Adrenal gland (tissue), 12 donors: ENCODE data around the gene DNAJB4. TPM values are rescaled to one million over a fixed set of nuclear protein-coding genes. Genes with fewer than 3 reads are reported as not detected.

Experiments
- DNase-seq, 7 donors: peaks; one replicate each; pipeline ENCODE4 v3.0.0-alpha.2; 2019 to 2020
- H3K27ac ChIP-seq, 5 donors: fragments of 200-600 bp; sonication (generic) in 4 of 5; 1 replicate in 3 of 5; 2 replicates in 2 of 5; pipeline versions ENCODE4 v1.5.1 to v1.8.0; 2016 to 2020; ENCODE audit warnings: mild to moderate bottlenecking in 1 of 5
- H3K27me3 ChIP-seq: fragments of 200-600 bp; 2 replicates; pipeline ENCODE4 v1.8.0; 2021
- H3K36me3 ChIP-seq, 2 donors: fragments of 200-600 bp; replicated peaks in 1 of 2; 1 replicate in 1 of 2; 2 replicates in 1 of 2; pipeline versions ENCODE4 v1.5.1 to v1.8.0; 2018 to 2022
- H3K4me1 ChIP-seq, 2 donors: fragments of 200-600 bp; replicated peaks in 1 of 2; 1 replicate in 1 of 2; 2 replicates in 1 of 2; pipeline versions ENCODE4 v1.5.1 to v1.8.0; 2018 to 2021
- H3K4me3 ChIP-seq, 4 donors: fragments of 200-600 bp; sonication (generic) in 3 of 4; one replicate each; pipeline ENCODE4 v1.5.1; 2016 to 2018
- H3K9me3 ChIP-seq, 3 donors: fragments of 200-600 bp; sonication (generic) in 1 of 3; replicated peaks in 1 of 3; 1 replicate in 2 of 3; 2 replicates in 1 of 3; pipeline versions ENCODE4 v1.5.1 to v1.8.0; 2016 to 2021
- CTCF ChIP-seq, 6 experiments: fragments of 450-650 bp in 4 of 6; fragments of 200-600 bp in 2 of 6; sonication (generic) in 1 of 6; IDR thresholded peaks; 1 replicate in 5 of 6; 2 replicates in 1 of 6; pipeline versions ENCODE4 v1.5.1 to v1.8.0; 2016 to 2021; ENCODE audit warnings: antibody characterized with exemption in 6 of 6, mild to moderate bottlenecking in 2 of 6, moderate library complexity in 1 of 6
- POLR2A ChIP-seq, 2 donors: fragments of 450-650 bp; IDR thresholded peaks; one replicate each; pipeline ENCODE4 v1.6.1; 2017; ENCODE audit warnings: antibody characterized with exemption in 2 of 2, mild to moderate bottlenecking in 2 of 2, moderate library complexity in 1 of 2
- WGBS, 4 donors: extraction: QIAGEN DNeasy Blood & Tissue Kit in 2 of 4; methylation state at CpG; one replicate each; pipeline versions ENCODE4 v1.1.5 to v1.1.7; 2013 to 2017; 5-methylcytosine and 5-hydroxymethylcytosine counted together
- intact Hi-C, 2 donors: fragments of 100-400 bp; cut with DNase I; formaldehyde crosslinking; loops; one replicate each; pipeline versions ENCODE4 v1.14.1 to v1.15.0; 2022 to 2023
- polyA plus RNA-seq, 3 donors: library from polyadenylated mRNA; stranded (reverse); fragments of 200-250 nt in 2 of 3; fragments of 350-450 nt in 1 of 3; fragmentation: Illumina TruSeq in 1 of 3; extraction: RNeasy Lipid Tissue Mini Kit (QIAGEN cat#74804) in 1 of 3; gene quantifications; one replicate each; pipeline ENCODE4 v1.2.3, GENCODE V29; 2013 to 2014
- total RNA-seq, 9 donors: library from RNA; depleted of rRNA in 4 of 9; stranded (reverse); fragments of >200 nt in 4 of 9; fragments of 120-200 nt in 1 of 9; fragmentation: NEBNext Ultra II Directional in 1 of 9; extraction: Animal tissue kit (Norgen Biotek cat#: 25700) in 1 of 9; gene quantifications; one replicate each; pipeline versions ENCODE4 v1.1.0 to v1.2.4, GENCODE V29; 2013 to 2023
- donor health status: healthy with polysubstance abuse.
- donor health status: Bipolar disorder and iron deficiency.
- donor health status: DM: yes; HTN: yes; CAD: no.
- donor health status: DM: no; HTN: no; CAD: no.
- donor health status: DM: no; HTN: no; CAD: no.
- donor health status: DM: yes; HTN: yes; CAD: no.

The DNAJB4 gene
- total and polyA plus RNA-seq, 12 donors = 31.8 to 182 (median 68.8) TPM

GRCh38 chr1:77976433-77977076, 28.2 kb upstream of the DNAJB4 start:
- peaks cover 24 to 57% of the 10 kb centered on the region in 2 donors for H3K4me1 ChIP-seq
- WGBS, 4 donors = 52 to 61% (median 57%) methylated on average over 13 of the region's 13 CpGs

GRCh38 chr1:77977989-77978292, 26.8 kb upstream of the DNAJB4 start:
- WGBS, 4 donors = 0% methylated on average over 5 of the region's 5 CpGs
- peak overlapping the region; percentile 8 to 84 (median 40) for H3K4me3 ChIP-seq
- peaks cover 24 to 58% of the 10 kb centered on the region in 2 donors for H3K4me1 ChIP-seq
- no peak for DNase-seq
- H3K27me3 ChIP-seq = no peaks in the 10 kb centered on the region
- TF ChIP-seq CTCF (IDR thresholded peaks at IDR 0.05) = no peak
- peak in 1 of 2 donors; percentile 86 for TF ChIP-seq POLR2A (IDR thresholded peaks at IDR 0.05)
- peak overlapping the region; percentile 84 to 99 (median 99) for H3K27ac ChIP-seq
- no peaks in the 10 kb centered on the region for H3K36me3 ChIP-seq
- no peaks in the 10 kb centered on the region for H3K9me3 ChIP-seq
- intact Hi-C loops = loop anchor here (2.0 to 10.0 kb wide), 2 partner anchors 27 to 137 kb away; partner anchors contain the start of gene DNAJB4 (in 1 of the 2)

More at GRCh38 chr1:77976433-77977076, 28.2 kb upstream of the DNAJB4 start:
- TF ChIP-seq CTCF (IDR thresholded peaks at IDR 0.05) (no peak), POLR2A (IDR thresholded peaks at IDR 0.05) (no peak)
- no peaks in the 10 kb centered on the region for H3K27me3 ChIP-seq
- intact Hi-C loops = loop anchor here in 1 of 2 donors (10.0 kb wide), 1 partner anchor 138 kb away; no protein-coding TSS in a partner anchor
- peak overlapping the region; percentile 9 to 99 (median 97) for H3K27ac ChIP-seq
- H3K36me3 ChIP-seq = no peaks in the 10 kb centered on the region
- no peaks in the 10 kb centered on the region for H3K9me3 ChIP-seq
- DNase-seq = no peak
- H3K4me3 ChIP-seq = peak overlapping the region in 2 of 4 donors; percentile 20 to 84

GRCh38 chr1:77978293-77978968, 26.3 kb upstream of the DNAJB4 start:
- H3K27ac ChIP-seq = peak overlapping the region; percentile 84 to 99 (median 99)
- TF ChIP-seq CTCF (IDR thresholded peaks at IDR 0.05) (no peak), POLR2A (IDR thresholded peaks at IDR 0.05) (peak in 1 of 2 donors; percentile 45)
- H3K4me3 ChIP-seq = peak overlapping the region; percentile 8 to 84 (median 40)
- peak; percentile 75 to 94 (median 89) for DNase-seq
- peaks cover 24 to 53% of the 10 kb centered on the region in 2 donors for H3K4me1 ChIP-seq
- intact Hi-C loops = loop anchor here (2.0 to 10.0 kb wide), 2 partner anchors 26 to 136 kb away; partner anchors contain the start of gene DNAJB4 (in 1 of the 2)
- no peaks in the 10 kb centered on the region for H3K36me3 ChIP-seq
- 0 to 1% (median 1%) methylated on average over 26 to 34 of the region's 34 CpGs for WGBS, 4 donors
- no peaks in the 10 kb centered on the region for H3K27me3 ChIP-seq
- H3K9me3 ChIP-seq = no peaks in the 10 kb centered on the region
